HG02840 (cell line): ENCODE data around the gene NLGN4X.

Source experiments
- ATAC-seq: cut with Tn5 transposase; IDR thresholded peaks from one replicate; pipeline ENCODE4 v1.9.1; 2021; ENCODE audit warnings: mild to moderate bottlenecking, moderate library complexity, moderate number of reproducible peaks; ENCODE audit not compliant: unreplicated experiment, low FRiP score

NLGN4X gene

DNA sequence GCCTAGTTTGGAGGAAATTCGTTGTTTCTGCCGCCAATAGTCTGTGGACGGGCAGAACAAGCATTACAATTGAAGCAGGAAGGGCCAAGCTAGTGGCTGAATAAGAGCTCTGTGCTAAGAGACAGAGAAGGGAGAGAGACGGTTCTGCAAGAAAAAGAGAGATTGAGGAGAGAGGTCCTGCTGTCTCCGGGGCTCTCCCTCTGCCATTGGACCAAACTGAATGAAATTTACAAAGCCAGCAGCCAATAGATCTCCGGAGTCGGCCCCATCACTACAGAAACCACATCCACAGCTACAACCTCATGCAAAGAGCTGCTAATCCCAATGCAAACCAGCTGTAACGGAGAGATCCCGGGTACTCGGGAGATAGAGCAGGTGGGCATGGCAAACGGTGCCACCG lies at the start of gene NLGN4X:
NLGN4X (minus strand) TSS at position 148 of the 400 bp plus-strand sequence. CDS start 77,401 bp downstream, outside the sequence.
- ATAC-seq = no peak

DNA sequence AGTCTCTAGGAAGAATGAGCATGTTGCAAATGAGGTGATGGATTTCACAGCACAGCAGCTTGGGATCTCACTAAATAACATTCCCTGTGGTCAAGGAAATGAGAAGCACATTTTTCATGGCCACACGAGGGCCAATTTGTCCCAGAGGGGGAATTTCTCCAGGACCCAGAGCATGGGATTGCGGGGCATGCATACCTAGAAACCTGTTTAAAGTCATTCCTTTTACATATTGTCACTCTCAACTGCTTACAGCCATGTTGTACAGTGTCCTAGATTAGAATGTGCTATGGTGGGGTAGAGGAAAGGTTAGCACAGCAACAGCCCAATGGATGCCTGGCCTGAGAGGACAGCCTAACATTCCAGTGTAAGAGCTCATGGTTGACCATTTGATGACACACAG lies 37.4 kb upstream of the NLGN4X start:
- ATAC-seq = no peak

DNA sequence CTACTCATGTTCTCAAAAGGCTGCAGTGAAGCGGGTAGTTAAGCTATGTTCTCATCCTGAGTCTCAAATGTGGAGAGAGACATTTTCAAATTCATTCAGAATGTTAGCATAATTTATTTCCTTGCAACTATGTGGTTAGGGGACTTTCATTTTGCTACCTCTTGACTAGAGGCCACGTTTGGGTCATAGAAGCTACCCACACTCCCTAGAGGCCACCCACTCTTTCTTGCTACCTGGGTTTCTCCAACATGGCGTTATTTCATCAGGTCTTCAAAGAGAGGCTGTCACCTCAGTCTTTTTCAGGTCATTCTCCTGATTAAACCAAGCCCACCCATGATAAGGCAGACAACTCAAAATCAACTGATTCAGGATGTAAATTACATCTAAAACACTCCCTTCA lies 34.3 kb upstream of the NLGN4X start:
- no peak for ATAC-seq

DNA sequence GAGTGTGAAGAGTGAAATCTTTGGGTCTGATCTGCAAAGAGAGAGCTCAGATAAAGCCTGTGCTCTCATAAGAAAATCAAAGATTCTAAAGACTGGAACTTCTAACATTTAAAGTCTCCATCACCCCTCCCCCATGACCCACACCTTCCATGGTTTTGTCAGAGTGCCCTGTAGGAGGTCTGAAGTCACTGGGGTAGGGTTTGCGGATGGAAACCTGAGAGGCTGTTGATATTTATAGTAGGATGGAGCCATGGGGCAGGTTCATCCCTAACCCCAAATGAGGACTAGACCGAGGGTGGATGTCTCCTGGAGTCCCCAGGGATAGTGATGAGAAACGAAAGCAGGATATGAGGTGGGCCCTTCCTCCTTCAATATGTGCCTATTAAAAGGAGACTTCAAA lies 28.4 kb upstream of the NLGN4X start:
- ATAC-seq = no peak

DNA sequence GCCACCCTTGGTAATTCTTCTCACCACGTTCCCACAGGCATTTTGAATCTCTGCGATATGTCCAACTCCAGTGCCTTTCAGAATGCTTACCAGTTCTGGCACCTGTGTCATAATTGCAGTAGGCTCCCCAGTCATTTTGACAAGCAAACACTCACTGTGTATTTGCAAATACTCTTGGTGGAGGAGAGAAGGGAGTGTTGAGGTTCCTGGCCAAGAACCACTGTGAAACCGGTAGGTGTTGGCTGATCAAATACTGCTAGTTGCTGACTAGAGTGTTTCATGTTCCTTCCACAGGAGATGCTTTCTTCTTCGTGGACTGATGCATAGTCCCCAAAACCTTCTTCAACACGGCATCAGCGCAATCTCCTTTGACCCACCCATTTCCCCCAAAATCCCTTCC lies 16.0 kb upstream of the NLGN4X start:
- ATAC-seq = no peak

DNA sequence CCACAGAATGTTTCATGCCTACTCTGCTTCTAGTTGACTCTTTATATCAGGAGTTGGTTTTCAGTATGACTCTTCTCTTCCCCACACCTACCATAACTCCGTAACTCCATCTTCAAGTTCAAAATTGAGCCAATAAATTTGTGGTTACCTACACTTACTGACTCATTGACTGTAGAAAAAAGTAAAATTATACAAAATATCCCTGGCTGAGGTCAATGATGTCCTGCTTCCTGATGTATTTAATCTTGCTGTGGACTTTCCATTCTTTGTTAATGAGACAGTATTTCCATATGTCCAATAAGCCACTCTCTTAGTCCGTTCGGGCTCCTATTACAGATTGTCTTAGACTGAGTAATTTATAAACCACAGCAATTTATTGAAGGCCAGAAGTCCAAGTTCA lies 9.9 kb upstream of the NLGN4X start:
- ATAC-seq = no peak

DNA sequence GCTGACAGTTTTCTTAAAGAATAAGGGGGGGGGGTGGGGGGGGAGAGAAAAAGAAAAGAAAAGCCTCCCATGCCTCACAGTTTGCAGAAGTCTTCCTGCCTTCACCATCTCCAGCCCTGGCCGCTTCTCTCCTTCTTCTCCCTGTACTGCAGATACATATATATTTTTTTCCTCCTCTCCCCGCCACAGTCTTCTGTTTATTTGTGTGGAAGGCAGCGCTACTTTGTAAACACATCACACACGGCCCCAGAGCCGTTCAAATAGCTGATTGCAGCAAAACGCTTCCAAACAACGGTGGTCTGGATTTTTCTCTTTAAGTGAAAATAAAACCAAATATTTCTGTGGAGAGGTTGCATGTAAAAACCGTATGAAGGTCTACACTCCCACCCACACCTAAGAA lies 732 bp downstream of the NLGN4X start:
- ATAC-seq = no peak

DNA sequence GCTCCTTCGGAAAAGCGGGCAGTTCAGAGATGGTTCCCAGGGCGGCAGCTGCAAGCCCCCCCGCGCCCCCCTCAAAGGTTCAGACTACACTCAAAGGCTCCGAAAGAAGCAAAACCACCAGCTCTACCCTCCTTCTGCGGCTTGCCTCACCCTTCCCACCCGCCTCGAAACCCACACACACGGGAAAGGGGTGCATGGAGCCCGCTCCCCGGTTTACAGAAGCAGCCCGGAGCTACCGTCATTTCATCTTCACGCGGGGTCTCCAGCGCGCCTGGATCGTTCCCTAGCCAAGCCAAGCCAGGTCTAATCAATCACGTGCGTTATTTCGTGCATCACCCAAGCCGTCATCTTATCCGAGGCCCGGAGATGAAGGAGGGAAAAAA lies 1.2 kb downstream of the NLGN4X start:
- ATAC-seq = no peak

DNA sequence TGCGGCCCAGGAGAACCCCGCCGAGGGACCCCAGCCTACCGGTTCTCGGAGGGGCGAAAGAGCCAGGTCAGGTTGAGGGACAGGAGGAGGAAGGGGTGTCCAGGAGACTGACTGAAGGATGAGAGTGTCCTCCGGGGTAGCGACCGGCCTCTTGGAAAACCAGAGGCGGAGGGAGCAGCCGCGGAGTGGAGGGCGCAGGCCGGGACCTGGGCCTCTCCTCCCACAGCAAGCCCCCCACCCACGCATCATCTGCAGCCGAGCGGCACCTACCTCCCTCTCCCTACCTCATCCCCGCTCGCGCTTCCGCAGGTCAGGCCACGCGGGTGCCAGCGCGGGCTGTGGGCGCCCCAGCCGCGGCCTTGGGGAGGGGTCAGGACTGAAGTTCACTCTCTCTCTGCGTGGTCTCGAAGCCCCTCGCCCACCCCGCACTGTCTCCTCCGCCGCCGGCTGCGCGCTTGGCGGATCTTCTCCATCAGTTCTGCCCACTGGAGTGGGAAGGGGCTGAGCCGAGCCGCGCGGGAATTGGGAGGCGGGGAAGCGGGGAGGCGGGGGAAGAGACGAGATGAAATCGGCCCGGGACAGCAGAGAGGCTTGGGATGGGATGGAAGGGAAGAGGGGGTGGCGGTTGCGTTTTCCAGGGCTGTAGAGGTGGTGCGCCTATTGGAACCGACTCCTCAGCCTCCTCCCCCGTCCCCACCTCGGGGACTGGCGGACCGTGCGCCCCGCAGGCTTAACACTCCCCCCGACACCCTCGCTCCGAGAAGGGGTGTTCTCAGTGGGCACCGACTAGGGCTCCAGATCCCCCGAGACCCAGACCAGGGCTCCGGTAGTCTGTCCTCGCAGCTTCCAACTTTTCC lies 1.8 kb downstream of the NLGN4X start:
- no peak for ATAC-seq

DNA sequence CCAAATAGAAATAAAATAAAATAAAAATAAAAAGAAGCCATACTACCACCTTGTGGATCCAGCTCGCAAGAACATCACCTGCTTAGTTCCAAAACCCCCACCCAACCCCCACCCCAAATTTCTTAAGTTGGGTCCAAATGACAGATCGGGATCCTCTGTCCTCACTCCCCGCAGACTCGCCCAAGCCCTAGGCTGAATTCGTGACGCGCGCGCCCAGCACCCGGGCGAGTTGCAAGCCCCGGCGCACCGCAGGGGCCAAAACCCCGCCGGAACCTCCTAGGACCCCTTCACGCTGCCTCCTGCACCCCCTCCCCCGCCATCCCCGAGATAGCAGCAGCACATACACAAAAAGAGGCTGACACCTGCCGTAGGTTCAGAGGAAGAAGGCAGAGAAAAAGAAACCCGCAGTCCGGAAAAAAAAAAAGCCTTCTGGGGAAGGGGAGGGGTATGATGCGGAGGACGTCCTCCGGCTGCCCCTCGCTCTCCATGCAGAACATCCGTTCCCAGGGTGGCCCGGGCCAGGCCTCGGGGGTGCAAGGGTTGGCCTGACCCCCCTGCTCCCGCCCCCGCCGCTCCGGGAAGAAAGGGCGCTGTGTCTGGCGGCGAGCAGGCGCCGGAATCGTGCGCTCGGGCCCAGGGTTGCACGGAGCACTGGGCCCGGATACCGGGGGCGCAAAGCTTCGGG lies 2.6 kb downstream of the NLGN4X start:
- no peak for ATAC-seq

DNA sequence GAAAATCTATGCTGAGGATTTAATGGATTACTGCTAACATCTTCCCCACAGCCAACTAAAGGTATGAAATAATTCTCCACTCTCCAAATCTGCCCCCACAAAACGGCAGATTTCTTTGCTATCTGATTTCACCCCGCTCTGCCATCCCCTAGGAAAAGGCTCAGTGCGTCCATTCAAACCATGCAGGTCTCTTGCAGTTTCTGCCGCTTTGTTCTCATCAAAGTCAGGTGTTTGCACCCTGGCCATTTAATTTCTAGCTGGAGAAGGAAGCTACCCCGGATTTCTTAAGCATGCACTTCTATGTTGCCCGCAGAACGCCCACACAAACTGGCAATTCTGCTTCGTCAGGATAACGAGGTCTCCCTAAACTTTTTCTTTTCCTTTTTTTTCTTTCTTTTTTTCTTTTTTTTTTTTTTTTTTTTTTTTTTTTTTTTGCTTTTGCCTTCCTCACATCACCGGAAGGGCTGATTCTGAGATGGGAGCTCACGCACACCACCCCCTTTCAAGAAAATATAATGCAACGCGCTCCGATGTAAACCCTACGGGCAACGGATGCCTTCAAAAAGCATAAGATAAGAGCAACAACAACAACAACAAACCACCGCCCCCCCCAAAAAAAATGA lies 3.3 kb downstream of the NLGN4X start:
- ATAC-seq = no peak

DNA sequence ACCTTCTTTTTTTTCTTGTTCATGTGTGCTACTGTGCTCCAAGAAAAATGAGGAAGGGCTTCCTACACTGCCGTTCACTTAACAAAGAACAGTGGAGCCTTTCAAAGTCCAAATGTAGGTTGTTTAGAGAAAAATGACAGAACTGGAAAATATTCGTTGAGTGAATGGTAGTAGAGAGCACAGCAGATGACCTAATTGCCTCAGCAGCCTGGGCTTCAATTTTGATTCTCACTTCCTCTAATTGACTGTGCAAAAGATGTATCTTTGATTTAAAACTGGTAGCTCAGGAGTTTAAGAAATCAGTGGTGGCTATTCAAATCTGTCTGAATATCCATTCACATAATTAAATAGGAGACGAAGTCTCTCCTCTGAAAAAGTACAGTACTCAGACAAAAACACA lies 5.2 kb downstream of the NLGN4X start:
- ATAC-seq = no peak

DNA sequence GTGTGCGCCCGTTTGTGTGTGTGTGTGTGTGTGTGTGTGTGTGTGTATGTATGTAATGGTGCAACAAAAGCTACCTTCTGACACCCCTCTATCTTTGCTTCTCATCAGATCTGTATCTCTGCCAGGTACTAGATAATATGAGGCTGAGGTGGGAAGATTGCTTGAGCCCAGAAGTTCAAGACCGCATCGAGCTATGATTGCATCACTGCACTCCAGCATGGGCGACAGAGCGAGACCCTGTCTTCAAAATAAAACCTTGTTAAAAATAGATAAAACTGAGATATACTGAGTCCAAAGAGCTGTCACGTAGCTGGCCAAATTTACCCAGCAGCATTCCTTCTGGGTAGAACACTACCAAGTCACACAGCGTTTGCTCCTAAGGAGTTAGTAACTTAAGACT lies 18.4 kb downstream of the NLGN4X start:
- no peak for ATAC-seq

DNA sequence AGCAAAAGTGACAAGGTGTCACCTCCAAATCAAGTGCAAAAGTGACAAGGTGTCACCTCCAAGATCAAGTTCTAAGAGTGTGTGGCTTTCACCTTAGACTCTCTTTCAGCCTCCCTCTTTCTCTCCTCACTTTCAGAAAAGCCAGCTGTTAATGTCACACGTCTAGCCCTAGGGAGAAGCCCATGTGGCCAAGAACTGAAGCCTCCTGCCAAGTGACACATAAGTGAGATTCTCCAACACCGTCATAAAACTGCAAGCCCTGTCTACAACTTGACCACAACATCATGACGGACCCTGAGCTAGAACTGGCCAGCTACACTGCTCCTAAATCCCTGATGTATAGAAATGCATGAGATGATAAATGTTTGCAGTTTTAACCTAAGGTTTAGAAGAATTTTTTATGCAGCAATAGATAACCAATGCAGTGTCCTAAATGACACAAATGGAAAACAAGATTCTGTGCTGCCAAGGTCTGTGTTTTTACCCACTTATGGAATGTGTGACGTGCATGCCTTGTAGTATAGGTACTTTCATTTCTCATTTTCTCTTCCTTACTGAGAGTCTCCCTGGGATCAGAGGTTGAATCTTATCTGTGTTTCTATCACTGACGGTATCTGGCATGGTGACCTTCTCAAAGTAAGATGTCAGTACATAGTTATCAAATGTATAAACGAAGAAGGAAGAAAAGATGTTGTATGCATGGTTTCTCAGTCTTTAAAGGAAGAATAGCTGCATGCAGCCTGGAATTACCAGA lies 25.0 kb downstream of the NLGN4X start:
- ATAC-seq = no peak

DNA sequence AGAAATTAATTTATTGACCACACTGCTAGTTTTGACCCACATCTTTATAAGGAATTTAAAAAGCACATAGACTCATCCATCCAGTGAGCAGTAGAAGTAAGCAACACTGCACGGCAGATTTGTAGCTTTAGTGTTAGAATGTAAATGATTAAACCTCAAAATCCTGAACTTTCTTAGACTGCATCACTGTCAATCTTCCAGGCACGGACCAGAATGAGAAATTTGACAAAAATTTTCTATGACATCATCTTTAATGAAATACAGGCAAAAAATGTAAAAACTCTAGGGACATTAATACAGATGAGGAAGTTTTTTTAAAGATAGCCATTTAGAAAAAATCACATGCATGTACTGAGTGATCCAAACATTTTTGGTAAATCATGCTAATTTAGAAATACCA lies 29.2 kb downstream of the NLGN4X start:
- ATAC-seq = no peak

DNA sequence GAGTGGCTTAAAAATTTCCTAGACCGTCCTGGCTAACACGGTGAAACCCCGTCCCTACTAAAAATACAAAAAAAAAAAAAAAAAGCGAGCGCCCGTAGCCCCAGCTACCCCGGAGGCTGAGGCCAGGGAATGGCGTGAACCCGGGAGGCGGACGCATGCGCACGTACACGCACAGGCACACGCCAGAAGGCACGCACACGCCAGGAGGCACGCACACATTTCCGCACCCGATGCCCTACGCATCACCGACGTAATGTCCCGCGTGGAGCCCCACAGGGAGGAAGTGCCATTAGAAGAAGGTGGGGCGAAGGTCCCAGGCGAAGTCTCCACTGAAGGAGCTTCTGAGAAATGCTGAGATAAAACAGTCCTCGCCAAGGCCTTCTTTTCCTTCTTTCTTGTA lies 41.4 kb downstream of the NLGN4X start:
- ATAC-seq = no peak

DNA sequence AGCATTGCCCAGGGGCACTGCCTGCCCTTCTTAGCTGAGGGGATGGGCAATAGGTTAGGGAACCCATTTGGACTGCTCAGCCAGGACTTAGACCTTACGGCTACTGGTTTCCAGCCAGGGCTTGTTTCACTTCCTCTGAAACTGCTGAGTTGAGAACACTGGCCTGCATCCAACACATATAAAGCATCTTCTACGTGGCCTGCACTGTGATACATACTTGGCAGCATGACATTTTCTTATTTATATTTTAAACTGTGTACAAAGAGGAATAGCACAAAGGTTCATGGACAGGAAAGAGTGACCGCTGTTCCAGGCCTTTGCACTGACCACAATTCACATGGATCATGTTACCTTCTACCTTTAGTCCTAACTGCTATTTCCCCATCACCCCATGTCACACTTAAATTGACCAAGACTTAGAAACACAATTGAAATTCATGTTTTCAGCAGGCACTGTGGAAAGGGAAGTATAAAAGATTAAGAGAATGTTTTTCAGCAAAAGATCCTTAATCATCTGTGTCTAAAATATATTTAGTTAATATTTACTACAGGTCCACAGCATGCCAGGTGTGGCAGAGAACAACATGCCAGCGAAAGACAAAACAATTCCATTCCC lies 43.7 kb downstream of the NLGN4X start:
- peak; percentile 82 for ATAC-seq

DNA sequence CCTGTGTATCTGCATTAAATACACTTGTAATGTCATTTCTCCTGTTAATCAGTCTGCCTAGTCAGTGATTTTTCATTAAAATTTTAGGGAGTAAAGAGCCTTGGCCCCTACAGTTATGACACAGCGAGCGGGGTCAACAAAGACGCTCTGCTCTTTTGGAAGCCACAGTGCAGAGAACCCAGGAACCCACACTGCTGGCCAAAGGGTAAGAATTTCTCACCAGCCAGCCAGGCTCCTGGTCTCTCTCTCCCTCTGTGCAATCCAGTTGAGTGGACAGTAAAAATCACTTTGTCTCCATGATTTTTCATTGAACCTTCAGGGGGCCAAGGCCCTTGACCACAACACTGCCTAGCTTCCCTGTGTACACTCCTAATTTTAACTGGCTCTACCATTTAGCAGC lies 52.8 kb downstream of the NLGN4X start:
- no peak for ATAC-seq

DNA sequence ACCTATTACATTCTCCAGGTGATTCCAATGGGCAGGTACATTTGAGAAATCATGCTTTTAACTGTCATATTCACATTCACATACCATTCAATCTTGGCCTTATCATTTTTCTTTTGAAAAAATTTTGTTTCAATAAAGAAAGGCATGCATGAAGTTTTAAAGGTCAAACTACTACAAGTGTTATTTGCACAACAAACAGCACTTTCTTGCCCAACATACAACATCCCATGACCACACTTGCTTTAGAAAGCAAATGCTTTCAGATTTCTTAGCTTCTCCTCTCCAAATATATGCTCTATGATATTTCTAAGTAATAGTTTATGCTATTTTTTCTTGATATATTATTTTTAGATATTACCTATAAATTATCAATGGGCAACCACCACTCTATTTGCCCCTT lies 58.2 kb downstream of the NLGN4X start:
- ATAC-seq = no peak

DNA sequence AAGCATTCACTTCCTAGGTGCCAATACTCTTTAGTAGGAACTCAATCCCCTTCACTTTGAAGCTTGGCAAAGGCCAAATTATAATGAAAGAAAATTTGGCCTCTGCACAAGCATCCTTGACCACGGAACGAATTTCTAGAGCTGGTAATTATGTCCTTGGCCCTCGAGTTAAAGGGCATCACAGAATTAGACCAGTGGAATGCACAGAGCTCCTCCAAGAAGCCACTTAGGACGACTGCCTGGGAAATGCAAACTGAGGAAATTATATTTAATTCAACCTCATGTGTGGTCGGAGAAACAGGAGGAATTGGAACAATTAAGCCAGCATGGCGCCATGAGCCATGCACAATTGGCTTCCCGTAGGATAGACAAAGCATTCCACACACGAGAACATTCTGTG lies 59.3 kb downstream of the NLGN4X start:
- ATAC-seq = no peak
